GM12875 (cell line): Measurements from ENCODE around the gene COQ6.
"Not testable (repeated sequence)": the region's sequence is repeated elsewhere in the genome, so short reads cannot be mapped to it uniquely, and the experiment has no call there.

Experiments used
- H3K4me3 ChIP-seq: one replicate; pipeline ENCODE4 v1.5.1; 2011; ENCODE audit warnings: low read depth, low read length, control low read depth
- TF ChIP-seq, protein P1 (sequence below): IDR thresholded peaks from 2 replicates; pipeline ENCODE4 v1.5.1; 2011; ENCODE audit warnings: low read depth, mild to moderate bottlenecking, control low read depth, inconsistent platforms, low read length, moderate library complexity, borderline replicate concordance; ENCODE audit not compliant: insufficient read depth

The COQ6 gene

DNA sequence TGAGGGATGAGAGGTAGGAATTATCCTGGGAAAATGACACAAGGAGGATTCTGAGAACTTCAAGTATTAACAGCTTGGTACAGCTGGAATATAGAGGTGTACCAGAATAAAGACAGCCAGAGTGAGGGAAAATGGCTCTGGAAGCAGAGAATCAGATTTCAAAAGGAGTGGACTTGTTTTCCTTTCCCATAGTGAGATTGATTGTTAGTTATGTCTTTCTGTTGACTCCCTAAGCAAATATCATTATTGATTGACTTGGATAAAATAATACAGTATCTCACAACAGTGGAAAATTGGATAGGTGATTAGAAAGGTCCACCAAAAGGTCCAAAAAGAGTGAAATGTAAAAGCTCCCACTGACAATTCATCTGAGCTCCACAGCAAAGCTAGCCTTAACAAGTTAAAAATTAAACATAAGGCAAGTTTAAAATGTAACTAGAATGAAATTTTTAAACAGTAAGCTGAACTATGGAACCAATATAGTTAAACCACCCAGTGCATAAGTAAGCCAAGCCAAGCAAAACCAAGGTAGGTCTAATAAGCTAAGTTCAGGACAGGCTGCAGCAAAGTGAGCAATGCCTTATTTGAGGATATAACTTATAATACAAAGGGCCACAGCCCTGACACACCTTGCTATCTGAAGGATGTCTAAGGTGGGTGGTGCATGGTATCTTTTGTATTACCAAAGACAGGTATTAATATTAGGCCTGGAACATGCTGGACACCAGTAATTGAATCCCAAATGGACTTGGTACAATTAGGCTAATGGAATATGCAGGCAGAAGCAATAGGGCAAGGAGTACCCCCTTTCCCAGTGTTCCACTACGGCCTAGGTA is 47.2 kb downstream of the COQ6 start:
- H3K4me3 ChIP-seq: no peak overlapping the region
- TF ChIP-seq, protein P1, sequence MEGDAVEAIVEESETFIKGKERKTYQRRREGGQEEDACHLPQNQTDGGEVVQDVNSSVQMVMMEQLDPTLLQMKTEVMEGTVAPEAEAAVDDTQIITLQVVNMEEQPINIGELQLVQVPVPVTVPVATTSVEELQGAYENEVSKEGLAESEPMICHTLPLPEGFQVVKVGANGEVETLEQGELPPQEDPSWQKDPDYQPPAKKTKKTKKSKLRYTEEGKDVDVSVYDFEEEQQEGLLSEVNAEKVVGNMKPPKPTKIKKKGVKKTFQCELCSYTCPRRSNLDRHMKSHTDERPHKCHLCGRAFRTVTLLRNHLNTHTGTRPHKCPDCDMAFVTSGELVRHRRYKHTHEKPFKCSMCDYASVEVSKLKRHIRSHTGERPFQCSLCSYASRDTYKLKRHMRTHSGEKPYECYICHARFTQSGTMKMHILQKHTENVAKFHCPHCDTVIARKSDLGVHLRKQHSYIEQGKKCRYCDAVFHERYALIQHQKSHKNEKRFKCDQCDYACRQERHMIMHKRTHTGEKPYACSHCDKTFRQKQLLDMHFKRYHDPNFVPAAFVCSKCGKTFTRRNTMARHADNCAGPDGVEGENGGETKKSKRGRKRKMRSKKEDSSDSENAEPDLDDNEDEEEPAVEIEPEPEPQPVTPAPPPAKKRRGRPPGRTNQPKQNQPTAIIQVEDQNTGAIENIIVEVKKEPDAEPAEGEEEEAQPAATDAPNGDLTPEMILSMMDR: no peak

DNA sequence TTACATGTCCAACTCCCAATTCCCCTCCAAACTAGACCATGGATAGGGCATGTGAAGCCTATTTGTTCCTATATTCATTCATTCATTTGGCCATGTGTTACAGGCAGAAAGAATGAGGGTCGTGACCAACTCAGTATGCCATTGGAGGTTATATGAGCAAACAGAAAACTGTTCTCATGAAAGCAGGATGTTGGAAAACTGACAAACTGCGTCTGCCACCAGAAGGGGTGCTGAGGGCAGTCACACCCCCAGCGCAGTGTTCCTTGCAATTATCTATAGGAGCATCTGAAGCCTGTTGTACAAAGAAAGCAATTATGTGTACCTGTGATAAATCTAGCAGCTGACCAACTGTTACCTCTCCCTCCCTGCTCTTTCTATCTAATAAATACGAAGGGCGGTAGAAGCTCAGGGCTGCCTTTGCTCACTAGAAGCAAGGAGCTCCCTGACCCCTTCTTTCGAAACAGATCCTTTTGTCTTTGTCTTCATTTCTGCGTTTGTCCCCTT is 47.9 kb downstream of the COQ6 start:
- no peak overlapping the region for H3K4me3 ChIP-seq
- TF ChIP-seq, protein P1: no peak

DNA sequence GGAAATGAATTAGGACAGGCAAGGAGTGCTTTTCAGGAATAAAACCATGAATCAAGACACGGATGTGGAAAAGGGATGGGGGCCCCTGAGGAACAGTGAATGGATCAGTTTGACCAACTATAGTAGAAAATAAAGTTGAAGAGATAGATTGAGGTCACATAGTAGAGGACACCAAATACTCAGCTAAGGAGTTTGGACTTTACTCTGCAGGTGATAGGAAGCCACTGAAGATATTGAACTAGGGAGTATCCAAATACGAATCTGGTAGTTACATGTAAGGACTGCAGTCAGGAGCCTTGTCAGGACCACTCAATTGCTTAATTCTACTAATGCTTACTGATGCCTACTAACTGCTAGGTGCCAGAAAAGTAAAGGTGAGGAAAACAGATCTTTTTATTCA is 48.6 kb downstream of the COQ6 start:
- H3K4me3 ChIP-seq: no peak overlapping the region
- TF ChIP-seq, protein P1: no peak

GRCh38 chr14:74005664-74006063 is 55.6 kb downstream of the COQ6 start:
- not testable (repeated sequence) for H3K4me3 ChIP-seq

DNA sequence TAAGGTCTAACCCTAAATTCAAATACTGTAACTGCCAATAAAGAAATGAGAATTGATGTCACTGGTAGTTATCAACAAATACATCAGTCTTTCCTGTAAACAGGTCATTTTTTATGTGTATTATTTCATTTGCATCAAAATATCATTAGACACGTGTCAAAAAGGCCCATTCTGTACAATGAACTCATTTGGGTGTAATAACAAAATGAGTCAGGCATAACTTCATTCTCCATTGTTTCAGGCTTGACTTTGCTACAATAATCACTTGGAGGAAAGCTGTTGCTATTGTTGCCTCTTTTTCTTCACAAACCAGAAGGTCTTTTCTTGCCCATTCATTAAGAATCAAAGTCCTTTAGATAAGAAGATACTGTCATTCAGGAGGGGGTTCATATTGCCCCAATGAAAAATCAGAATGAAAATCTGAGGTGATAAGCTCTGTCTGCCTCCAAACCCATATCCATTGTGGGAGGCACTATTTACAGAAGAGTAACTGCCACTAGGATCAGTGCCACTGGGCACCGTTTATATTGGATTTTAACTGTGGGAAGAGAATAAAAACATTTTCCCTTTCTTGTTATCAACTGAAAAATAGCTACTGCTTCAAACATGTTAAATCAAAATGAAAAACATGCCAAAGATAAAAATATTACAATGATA is 58.9 kb downstream of the COQ6 start:
- H3K4me3 ChIP-seq: no peak overlapping the region
- TF ChIP-seq, protein P1: no peak
